Fibroblast of upper back skin (primary cell): Measurements from ENCODE around the gene CDH13.

Experiments
- DNase-seq: peaks from one replicate; pipeline ENCODE4 v3.0.0-alpha.2; 2013

The CDH13 gene

GRCh38 chr16:83653785-83654184 is 1027.0 kb downstream of the CDH13 start:
- DNase-seq, result peak; percentile 97

- no peak for DNase-seq
Observed at GRCh38 chr16:83660282-83660681, 1033.5 kb downstream of the CDH13 start.

DNA sequence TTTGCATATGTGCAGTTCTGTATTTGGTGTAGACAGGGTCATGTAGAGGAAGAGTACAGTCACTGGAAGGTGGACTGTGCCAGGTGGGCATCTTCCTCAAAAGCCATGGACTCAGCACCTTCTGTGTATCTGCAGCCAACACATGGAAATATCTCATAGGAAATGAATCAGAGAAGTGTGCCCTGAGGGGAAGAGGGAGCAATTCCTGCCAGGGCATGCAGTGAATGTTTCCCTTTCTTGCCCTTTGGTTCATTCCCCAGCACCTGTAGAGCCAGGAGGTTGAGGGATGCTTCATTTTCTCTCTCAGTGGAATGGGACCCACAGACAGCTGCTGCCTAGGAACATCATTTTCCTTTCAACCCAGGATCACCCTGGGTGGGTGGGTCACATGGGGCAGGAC is 1034.9 kb downstream of the CDH13 start:
- DNase-seq, result no peak

- DNase-seq, result no peak
Observed at GRCh38 chr16:83666449-83666848, 1039.7 kb downstream of the CDH13 start.

GRCh38 chr16:83669456-83669855 is 1042.7 kb downstream of the CDH13 start:
- DNase-seq, result no peak

DNA sequence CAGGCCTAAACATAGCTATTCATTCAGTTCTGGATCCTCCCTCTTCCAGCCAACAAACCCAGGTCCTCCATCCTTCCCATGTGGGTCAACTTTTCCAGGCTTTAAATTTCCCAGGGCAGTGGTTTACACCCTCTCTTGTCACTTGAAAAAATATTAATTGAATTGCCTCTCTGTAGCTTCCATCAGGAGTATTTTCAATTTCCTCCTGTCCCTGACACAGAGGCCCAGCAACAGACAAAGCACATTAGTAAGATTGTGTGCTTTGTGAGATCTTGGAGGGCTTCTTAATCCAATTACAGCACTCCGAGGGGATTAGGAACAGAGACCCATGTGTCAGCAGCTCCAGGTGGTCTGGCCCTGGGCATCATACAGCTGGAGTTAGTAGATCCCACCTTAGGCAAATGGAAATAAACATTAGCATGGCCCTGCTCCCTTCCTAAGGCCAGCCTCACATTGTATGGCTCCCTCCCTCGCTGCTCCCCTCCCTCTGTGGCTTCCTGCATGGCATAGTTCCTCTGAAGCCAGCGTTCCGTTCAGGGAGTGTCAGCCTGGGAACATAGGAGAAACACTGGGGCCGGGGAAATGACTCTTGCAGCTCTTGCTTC is 1048.3 kb downstream of the CDH13 start:
- DNase-seq, result peak; percentile 37

- no peak for DNase-seq
Observed at GRCh38 chr16:83676086-83676485, 1049.3 kb downstream of the CDH13 start.

DNA sequence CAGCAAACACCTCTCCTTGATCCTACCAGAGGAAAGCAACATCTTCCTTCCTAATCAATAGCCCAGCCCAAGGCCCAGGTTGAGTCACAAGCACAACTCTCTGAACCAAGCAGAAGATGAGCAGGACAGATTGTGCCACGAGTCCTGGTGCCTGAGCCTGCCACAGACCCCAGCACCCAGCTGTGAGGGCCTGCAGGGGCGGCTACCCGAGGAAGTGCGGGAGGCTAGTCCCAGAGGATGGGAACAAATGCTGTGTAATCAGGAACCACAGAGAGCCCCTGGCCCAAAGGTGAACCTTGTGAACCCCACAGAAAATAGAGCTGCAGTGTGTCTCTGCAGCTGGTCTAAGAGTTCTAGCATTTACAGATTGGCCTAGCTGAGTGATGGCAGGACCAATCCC is 1054.2 kb downstream of the CDH13 start:
- DNase-seq, result no peak

GRCh38 chr16:83681381-83681956 is 1054.7 kb downstream of the CDH13 start:
- no peak for DNase-seq

DNA sequence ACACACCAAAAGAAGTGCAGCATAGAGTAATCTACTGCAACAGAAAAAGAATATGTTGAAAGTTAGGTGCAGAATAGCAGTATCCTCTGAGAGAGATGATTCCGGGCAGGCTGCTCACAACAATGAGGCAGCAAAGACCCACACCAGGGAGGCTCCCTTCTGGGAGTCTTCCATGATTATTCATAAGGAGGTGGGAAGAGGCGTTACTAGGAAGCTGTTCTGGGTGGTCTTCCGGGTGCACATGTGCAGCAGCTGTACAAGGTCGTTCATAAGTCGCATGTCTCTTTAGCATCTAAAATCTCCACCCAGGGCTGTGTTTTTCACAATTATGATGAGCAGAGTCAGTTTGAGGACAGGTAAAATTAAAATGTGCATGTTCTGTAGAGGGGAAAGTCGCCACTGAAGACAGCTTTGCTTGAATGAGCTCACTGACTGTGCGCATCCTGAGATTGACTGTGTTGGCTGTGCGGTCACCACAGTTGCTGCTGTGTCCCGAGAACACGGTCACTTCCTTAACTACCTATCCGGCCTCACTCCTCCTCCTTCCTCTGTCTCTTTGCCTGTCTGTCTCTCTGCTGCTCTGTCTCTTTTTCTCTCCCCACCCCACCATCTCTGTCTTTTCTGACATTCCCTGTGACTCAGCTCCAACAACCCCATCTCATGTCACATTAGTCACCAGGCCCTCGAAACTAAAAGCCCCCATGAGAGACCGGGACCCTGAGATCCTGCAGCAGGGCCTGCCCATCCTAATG is 1055.5 kb downstream of the CDH13 start:
- DNase-seq, result peak; percentile 80

DNA sequence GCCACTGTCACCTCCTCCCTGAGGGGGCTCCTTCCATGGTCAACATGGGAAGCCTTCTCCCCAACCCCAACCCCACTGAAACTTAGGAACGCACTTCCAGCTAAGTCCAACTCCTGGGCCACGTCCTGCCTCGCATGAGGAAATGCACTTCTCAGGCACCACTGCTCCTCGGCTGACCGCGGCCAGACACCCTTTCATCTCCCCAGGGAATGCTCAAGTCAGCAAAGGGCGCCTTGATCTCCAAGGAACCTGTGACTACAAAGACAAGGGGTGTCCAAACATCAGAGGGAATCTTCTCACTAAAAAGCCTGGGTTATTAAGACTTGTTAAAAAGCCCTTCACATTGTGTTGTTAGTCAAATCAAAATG is 1056.1 kb downstream of the CDH13 start:
- DNase-seq, result no peak

- DNase-seq, result no peak
Observed at GRCh38 chr16:83685615-83686165, 1058.9 kb downstream of the CDH13 start.

GRCh38 chr16:83686726-83687125 is 1060.0 kb downstream of the CDH13 start:
- peak; percentile 70 for DNase-seq

DNA sequence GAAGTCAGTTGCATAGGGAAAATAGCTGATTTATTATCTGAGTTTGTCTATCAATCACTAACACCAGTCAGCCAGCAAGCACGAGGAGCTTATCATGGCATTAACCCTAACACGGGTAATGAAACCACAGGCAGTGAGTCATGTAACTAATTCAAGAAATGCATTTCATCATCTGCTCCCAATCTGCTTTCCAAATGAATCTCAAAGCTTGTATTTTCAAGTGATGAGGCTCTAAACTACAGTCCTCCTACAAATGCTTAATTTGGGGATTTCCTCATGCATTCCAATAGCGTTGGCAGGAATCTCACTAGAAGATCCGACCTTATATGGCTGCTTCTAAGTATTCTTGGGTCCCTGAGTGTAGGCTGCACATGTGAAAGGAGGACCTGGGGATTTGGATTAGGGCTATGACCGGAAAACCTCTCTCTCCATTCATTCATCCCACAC is 1062.6 kb downstream of the CDH13 start:
- peak; percentile 99 for DNase-seq

GRCh38 chr16:83692224-83692623 is 1065.5 kb downstream of the CDH13 start:
- peak; percentile 43 for DNase-seq

- no peak for DNase-seq
Observed at GRCh38 chr16:83698964-83699363, 1072.2 kb downstream of the CDH13 start.

- DNase-seq, result no peak
Observed at GRCh38 chr16:83699817-83700216, 1073.0 kb downstream of the CDH13 start.

DNA sequence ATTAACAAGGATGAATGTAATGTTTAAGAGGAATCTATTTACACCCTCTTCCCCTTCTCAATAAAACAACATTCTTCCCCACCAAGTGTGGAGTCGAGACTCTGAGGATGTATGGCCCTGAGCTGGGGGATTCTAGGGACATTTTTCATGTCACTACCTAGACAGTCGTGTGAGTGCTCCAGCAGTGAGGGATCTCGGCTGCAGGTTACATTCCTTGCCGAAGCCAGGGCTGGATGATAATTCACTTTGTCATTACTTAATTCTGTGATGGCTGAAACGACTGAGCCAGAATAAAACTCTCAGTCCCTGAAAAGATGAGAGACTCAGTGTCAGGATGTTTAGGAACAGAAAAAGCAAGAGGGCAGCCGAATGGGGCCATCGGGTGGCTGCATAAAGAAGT is 1074.1 kb downstream of the CDH13 start:
- no peak for DNase-seq

- peak; percentile 55 for DNase-seq
Observed at GRCh38 chr16:83701494-83701893, 1074.7 kb downstream of the CDH13 start.

- DNase-seq, result no peak
Observed at GRCh38 chr16:83704656-83705055, 1077.9 kb downstream of the CDH13 start.

DNA sequence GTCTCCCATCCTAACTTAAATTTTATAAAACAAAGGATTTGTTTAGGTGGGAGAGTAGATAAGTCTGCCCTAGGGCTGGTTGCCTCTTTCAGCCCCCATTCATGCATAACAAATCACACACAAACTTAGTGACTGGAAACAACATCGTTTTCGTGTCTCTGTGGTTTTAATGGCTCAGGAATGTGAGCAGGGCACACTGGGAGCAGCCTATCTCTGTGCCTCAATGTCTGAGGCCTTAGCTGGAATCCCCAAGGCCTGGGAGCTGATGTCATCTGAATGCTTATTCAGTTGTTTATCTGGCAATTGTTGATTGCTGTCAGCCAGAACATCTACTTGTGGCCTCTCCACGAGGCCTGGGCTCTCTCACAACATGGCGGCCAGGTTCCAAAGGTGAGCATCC is 1079.1 kb downstream of the CDH13 start:
- DNase-seq, result peak; percentile 25

GRCh38 chr16:83706394-83706793 is 1079.6 kb downstream of the CDH13 start:
- peak; percentile 74 for DNase-seq

DNA sequence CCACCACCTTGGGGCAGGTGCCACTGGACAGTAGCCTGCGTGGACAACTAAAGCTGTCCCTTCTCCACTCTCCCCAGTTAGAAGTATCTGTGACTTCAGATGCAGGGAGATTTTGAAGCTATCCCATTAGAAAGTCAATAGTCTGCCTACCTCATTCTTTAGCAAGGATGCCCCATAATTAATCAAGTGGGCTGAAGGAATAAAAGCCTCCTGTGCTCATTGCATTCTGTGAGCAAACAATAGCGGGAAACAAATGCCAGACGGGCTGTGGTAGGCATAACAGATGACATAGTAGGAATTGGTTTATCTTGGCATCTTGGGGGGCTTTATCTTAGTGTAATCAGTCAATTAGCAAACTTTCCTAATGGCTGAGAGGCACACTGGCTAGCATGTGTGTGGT is 1084.3 kb downstream of the CDH13 start:
- DNase-seq, result no peak

GRCh38 chr16:83713597-83713996 is 1086.8 kb downstream of the CDH13 start:
- DNase-seq, result no peak
